Osteoblast (primary cell): ENCODE measurements around the gene CHN2. TPM values are rescaled to one million over a fixed set of nuclear protein-coding genes. Genes with fewer than 3 reads are reported as not detected.
A peak's percentile ranks its signal among the peaks of the same experiment; 100 is the strongest.

Experiments
- DNase-seq: peaks from one replicate; pipeline ENCODE4 v3.0.0; 2011; ENCODE audit warnings: low spot score, mixed read lengths; ENCODE audit not compliant: insufficient read length; ENCODE audit errors: missing footprints
- H2AFZ ChIP-seq: 2 replicates; pipeline ENCODE4 v1.6.0; 2011; ENCODE audit warnings: mild to moderate bottlenecking, low read length
- H3K27ac ChIP-seq: 2 replicates; pipeline ENCODE4 v1.5.1; 2011; ENCODE audit warnings: mild to moderate bottlenecking, low read depth, low read length, moderate library complexity
- H3K27me3 ChIP-seq: 2 replicates; pipeline ENCODE4 v1.6.0; 2012; ENCODE audit warnings: mild to moderate bottlenecking, control low read depth, inconsistent platforms, low read length, moderate library complexity; ENCODE audit not compliant: insufficient read depth
- H3K36me3 ChIP-seq: 2 replicates; pipeline ENCODE4 v1.5.1; 2011; ENCODE audit warnings: mild to moderate bottlenecking, low read length, control low read depth, moderate library complexity; ENCODE audit not compliant: insufficient read depth
- H3K4me1 ChIP-seq: 2 replicates; pipeline ENCODE4 v1.5.1; 2011; ENCODE audit warnings: mild to moderate bottlenecking, low read length, control low read depth, moderate library complexity; ENCODE audit not compliant: insufficient read depth
- H3K4me2 ChIP-seq: 2 replicates; pipeline ENCODE4 v1.6.0; 2011; ENCODE audit warnings: mild to moderate bottlenecking, low read length; ENCODE audit not compliant: insufficient read depth
- H3K4me3 ChIP-seq: fragments of 200-600 bp; sonication (generic); 3 replicates; pipeline ENCODE4 v1.5.1; 2012; ENCODE audit warnings: mild to moderate bottlenecking, low read length, inconsistent platforms; ENCODE audit not compliant: insufficient read depth
- H3K79me2 ChIP-seq: 2 replicates; pipeline ENCODE4 v1.6.0; 2012; ENCODE audit warnings: mild to moderate bottlenecking, low read length, control low read depth, inconsistent platforms; ENCODE audit not compliant: insufficient read depth
- H3K9me3 ChIP-seq: 2 replicates; pipeline ENCODE4 v1.5.1; 2011; ENCODE audit warnings: low read depth, low read length, control low read depth
- H4K20me1 ChIP-seq: 2 replicates; pipeline ENCODE4 v1.6.0; 2012; ENCODE audit warnings: mild to moderate bottlenecking, low read length, control low read depth; ENCODE audit not compliant: insufficient read depth
- total RNA-seq: library from RNA; depleted of rRNA; stranded (reverse); fragments of >200 nt; gene quantifications from 2 replicates; pipeline ENCODE4 v1.2.3, GENCODE V29; 2012
- TF ChIP-seq, protein P1 (sequence below): IDR thresholded peaks from 2 replicates; pipeline ENCODE4 v1.5.1; 2011; ENCODE audit warnings: mild to moderate bottlenecking, low read depth, low read length, moderate library complexity; ENCODE audit errors: extremely low read depth

The CHN2 gene
- total RNA-seq, 1 donor = under 0.01 TPM

DNA sequence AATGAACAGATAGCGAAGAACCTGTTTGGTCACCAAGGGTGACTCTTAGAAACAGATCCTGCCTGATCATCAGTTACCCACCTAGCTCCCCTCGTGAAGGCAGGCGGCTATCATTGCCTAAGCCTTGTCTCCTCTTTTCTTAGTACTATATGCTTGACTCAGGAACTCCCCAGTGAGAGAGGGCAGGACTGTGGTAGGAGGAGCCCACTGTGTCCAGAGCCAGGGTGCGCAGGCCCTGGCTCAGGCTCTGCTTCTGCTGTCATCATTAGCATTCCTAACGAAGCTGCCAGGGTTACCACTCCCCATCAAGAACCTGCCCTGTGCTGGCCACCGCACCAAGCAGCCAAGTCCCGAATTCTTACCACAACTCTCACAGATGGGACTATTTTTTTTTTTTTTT lies 160.8 kb downstream of the CHN2 start:
- Histone ChIP-seq H3K4me2 (no peak overlapping the region), H3K27ac (no peak overlapping the region), H3K4me1 (no peaks in the 10 kb centered on the region), H3K36me3 (no peaks in the 10 kb centered on the region), H3K9me3 (no peaks in the 10 kb centered on the region), H3K79me2 (no peaks in the 10 kb centered on the region), H2AFZ (no peak overlapping the region), H3K4me3 (no peak overlapping the region), H4K20me1 (no peaks in the 10 kb centered on the region), H3K27me3 (no peaks in the 10 kb centered on the region)
- TF ChIP-seq, protein P1, sequence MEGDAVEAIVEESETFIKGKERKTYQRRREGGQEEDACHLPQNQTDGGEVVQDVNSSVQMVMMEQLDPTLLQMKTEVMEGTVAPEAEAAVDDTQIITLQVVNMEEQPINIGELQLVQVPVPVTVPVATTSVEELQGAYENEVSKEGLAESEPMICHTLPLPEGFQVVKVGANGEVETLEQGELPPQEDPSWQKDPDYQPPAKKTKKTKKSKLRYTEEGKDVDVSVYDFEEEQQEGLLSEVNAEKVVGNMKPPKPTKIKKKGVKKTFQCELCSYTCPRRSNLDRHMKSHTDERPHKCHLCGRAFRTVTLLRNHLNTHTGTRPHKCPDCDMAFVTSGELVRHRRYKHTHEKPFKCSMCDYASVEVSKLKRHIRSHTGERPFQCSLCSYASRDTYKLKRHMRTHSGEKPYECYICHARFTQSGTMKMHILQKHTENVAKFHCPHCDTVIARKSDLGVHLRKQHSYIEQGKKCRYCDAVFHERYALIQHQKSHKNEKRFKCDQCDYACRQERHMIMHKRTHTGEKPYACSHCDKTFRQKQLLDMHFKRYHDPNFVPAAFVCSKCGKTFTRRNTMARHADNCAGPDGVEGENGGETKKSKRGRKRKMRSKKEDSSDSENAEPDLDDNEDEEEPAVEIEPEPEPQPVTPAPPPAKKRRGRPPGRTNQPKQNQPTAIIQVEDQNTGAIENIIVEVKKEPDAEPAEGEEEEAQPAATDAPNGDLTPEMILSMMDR = no peak
- no peak for DNase-seq

DNA sequence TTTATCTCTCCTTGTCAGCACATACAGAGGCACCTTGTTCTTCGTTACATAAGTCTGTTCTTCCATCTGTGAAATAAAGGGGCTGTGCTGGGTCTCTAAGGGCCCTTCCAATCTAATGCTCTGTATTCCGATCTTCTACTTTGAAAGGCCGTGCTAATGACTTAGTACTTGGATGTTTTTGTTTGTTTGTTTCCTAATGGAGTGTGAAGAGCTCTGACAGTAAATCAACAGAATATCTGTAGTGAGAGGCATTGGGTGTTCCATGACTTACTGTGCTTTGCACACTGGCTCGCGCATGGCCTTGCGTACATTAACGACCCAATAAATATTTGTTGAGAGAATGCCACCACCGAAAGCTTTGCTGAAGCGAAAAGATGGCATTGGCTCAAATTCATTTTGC lies 162.1 kb downstream of the CHN2 start:
- Histone ChIP-seq H3K27me3 (no peaks in the 10 kb centered on the region), H3K9me3 (no peaks in the 10 kb centered on the region), H3K79me2 (no peaks in the 10 kb centered on the region), H3K36me3 (no peaks in the 10 kb centered on the region), H2AFZ (no peak overlapping the region), H4K20me1 (no peaks in the 10 kb centered on the region), H3K4me1 (no peaks in the 10 kb centered on the region), H3K4me2 (no peak overlapping the region), H3K27ac (no peak overlapping the region), H3K4me3 (no peak overlapping the region)
- no peak for DNase-seq
- TF ChIP-seq, protein P1 = no peak

DNA sequence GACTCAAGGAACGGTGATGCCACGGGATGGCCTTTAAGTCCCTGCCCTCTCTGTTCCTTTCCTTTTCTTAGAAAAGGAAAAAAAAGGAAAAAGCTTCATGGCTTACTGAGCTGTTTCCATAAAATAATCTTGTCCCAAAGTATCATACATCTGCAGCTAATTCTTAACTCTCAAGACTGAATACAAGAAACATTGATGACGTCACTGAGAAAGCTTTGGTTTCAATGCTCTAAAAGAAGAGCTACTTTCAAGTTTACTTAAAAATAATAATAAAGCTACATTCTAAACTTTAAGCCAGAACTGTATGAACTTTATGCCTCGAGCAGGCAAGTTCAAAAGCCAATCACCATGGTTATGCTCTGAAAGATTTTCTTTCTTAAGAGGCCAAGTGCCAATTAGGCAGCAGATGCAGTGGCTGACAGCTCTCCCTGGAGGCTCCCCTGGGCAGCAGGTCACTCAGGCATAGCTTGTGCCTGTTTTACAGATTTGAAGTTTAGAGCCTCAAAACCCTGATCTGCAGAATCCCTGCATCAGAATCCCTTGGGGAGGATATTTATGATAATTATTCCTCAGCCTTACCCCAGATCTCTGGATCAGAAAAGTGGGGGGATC lies 165.0 kb downstream of the CHN2 start:
- TF ChIP-seq, protein P1 = no peak
- no peak overlapping the region for H2AFZ ChIP-seq
- no peaks in the 10 kb centered on the region for H3K79me2 ChIP-seq
- H3K27me3 ChIP-seq = peaks cover 3% of the 10 kb centered on the region
- no peak overlapping the region for H3K4me3 ChIP-seq
- H3K4me1 ChIP-seq = no peaks in the 10 kb centered on the region
- H3K4me2 ChIP-seq = no peak overlapping the region
- no peak for DNase-seq
- H3K27ac ChIP-seq = no peak overlapping the region
- H3K36me3 ChIP-seq = no peaks in the 10 kb centered on the region
- no peaks in the 10 kb centered on the region for H4K20me1 ChIP-seq
- no peaks in the 10 kb centered on the region for H3K9me3 ChIP-seq

DNA sequence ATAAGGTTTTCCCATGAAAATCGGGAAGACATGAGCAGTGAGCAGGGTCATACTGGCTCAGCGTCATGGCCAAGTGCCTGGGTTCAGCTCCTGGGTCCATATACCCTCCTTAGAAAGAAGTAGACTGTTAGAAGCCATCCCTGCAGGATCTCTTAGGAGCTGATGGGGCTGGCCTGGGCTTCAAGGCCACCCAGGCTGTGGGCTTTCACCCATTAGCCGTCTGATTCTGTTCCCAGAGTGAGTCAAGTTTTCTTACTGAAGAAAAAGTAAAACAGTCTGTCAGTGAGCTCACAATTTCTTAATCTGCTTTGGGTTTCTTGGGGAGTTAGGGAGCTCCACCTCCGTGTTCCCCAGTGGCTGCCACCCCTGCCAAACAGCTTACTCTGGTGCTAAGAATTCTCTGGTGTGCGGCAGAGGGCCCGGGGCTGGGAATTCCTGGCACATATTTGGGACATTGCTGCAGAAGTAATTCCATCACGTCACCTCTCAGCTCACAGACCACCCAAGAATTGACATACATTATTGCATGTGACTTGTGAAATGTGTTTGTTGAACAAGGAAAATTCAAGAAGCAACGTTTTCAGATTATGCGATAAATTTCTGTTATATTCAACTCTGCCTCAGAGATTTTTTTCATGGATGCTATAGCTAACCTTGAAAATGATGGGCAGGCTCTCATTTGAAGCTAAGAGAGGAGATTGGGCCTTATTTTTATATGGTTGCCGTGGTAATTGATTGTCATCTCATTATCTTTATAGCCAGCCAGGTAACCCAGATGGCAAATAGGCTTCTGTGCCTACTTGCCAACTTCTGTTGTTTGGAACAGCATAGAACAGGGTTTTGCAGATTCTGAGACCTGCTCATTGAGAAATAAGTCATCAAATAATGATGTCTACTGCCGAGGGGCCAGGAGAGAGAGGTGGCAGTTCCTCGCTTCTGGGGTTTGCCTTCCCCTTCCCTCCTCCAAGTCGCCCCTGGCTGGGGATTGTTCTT lies 166.4 kb downstream of the CHN2 start:
- TF ChIP-seq, protein P1 = no peak
- H2AFZ ChIP-seq = no peak overlapping the region
- no peaks in the 10 kb centered on the region for H4K20me1 ChIP-seq
- no peak overlapping the region for H3K4me2 ChIP-seq
- no peaks in the 10 kb centered on the region for H3K9me3 ChIP-seq
- DNase-seq = peak; percentile 26
- H3K79me2 ChIP-seq = no peaks in the 10 kb centered on the region
- H3K4me3 ChIP-seq = no peak overlapping the region
- H3K27ac ChIP-seq = no peak overlapping the region
- H3K27me3 ChIP-seq = peaks cover 7% of the 10 kb centered on the region
- no peaks in the 10 kb centered on the region for H3K36me3 ChIP-seq
- H3K4me1 ChIP-seq = no peaks in the 10 kb centered on the region
